HG03280 (cell line): Measurements from ENCODE around the gene GCK.

Experiments
- ATAC-seq: cut with Tn5 transposase; IDR thresholded peaks from one replicate; pipeline ENCODE4 v1.9.1; 2021; ENCODE audit warnings: mild to moderate bottlenecking, moderate library complexity; ENCODE audit not compliant: unreplicated experiment

GCK gene

GRCh38 chr7:44223362-44224079 is 34.3 kb upstream of the GCK start:
- no peak for ATAC-seq

DNA sequence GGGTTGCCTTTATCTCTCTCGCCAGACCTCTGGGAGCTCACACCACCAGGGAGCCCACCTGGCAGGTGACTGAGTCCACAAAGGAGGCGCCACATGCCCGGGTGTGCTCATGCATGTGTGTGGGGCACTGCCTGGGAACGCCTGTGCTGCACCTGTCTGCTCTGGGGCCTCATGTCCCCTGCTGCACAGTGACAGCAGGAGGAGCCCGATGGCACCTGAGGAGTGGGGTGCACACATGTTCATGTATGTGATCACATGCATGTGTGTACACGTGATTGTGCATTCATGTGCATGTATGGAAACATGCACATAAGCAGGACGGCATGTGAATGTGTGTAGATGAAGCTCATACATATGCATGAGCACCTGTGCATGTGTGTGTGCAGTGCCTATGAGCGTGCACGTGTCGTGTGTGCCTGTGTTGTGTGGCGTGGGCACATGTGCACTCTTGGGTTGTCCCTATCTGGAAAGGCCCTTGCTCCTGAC is 33.6 kb upstream of the GCK start:
- ATAC-seq: no peak

DNA sequence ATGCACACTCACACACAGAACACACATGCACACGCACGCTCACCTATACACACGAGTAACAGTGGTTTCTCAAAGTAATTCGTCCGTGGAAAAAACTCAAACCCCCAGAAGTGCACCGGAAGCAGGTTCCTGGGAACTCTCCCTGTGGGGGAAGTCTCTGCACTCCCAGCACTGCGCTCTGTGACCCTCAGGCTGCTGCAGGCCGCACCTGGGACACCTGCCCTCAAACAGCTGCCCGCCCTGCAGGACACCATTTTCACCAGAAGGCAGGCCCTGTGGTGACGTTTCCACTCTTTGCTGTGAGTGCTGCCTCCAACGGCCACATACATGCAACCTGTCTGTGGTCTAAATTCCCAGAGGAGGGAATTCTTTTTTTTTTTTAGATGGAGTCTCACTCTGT is 32.8 kb upstream of the GCK start:
- no peak for ATAC-seq

GRCh38 chr7:44221231-44221791 is 32.1 kb upstream of the GCK start:
- no peak for ATAC-seq

DNA sequence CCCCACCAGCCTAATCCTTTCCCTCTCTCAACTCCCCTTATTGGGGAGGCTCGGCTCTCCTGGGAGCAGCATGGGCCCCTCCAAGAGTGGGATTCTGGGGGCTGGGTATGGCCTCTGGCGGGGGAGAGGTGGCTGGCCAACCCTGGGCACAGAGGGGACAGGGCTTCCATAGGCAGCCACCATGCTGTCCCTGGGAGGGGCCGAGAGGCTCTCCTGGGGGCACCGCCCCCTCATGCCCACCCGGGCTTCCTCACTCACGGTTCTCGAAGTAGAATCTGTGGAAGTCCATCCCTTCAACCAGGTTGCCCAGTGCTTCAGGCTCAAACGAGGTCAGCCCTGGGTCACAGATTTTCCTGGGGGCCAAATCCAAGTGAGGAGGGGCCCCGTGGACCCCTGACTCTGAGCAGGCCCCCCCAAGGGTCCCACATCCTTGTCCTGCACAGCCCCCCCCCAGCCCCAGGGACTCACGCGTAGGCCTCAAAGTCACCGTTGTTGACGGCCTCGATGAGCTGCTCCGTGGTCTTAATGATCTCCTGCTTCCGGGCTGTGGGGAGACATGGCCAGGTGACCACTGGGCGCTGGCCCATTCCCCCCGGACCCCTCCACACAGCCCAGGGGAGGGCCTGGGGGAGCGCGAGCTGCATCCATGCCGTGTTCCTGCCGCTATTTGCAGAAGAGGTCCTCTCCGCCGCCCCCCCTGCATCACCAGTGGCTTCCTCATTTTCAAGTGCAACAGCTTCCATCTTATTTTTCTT is 31.3 kb upstream of the GCK start:
- no peak for ATAC-seq

- ATAC-seq: no peak
Measured at GRCh38 chr7:44220046-44220357, 30.8 kb upstream of the GCK start.

GRCh38 chr7:44219371-44220045 is 30.3 kb upstream of the GCK start:
- no peak for ATAC-seq

DNA sequence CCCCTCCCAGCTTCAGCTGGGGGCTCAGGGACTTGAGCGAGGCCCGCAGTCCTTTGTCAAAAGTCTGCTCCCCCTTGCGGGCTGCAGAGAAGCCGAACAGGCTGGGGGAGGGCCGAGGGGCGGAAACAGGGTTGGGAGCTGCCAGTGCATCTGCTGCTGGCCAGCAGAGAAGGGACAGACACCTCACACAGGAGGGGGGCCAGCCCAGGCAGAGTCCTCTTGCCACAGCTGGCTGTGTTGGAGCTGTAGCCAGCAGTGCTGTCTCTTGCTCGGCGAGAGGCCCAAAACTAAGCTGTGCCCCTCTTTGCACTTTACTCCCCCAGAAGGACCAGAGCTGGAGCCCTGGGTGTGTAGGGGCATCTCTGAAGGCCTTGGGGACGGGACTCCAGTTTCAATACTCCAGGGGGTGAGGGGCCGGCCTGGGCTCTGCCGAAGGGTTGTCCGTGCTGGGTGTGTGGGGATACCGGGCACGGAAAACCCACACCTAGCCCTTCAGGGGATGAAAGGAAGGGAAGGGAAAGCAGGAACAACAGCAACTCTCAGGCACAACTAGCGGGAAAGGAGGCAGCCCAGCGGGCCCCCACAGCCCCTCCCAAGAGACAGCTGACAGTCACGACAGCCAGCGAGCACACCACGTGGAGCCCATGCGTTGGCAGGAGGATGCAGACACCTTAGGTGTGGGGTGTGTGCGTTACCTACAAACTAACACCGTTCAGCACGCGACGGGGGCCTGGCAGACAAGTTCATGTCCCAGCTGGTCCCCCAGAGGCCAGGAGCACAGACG is 29.4 kb upstream of the GCK start:
- ATAC-seq: no peak

- no peak for ATAC-seq
Measured at GRCh38 chr7:44217852-44218402, 28.7 kb upstream of the GCK start.

GRCh38 chr7:44217223-44217714 is 28.0 kb upstream of the GCK start:
- no peak for ATAC-seq

- no peak for ATAC-seq
Measured at GRCh38 chr7:44216521-44217222, 27.4 kb upstream of the GCK start.

DNA sequence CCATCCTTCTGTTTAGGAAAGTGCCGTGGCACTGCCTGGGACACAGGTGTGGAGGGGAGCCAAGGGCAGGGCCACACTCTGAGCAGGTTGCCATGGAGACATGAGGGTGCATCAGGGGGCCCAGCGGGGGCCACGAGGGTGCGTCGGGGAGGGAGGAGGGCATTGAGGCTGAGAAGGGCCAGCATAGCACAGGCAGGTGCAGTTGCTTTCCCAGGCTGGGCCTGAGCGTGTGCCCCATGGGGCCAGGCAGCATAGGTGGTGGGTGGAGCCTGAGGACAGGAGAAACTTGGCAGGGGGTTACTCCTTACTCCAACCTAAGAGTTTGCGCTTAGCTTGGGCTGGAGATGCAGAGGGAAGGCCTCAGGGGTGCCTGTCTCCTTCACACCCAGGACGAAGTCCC is 26.8 kb upstream of the GCK start:
- ATAC-seq: no peak

DNA sequence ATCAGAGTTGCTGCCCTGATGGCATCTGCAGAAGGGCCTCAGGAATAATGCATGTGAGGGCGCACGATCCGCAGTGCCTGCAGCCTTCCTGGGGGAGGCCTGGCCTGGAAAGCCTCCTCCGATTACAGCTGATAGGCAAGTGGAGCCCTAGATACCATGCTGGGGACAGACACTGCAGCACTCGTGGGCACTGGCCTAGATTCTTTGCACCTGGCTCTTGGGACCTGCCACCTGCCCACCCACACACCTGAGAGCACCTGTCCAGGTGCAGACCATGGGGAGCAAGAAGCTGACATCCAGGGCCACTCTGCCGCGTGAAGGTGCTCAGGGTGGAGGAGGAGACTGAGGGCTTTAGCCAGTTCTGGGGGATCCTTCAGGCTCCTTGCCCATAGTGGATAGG is 26.3 kb upstream of the GCK start:
- ATAC-seq: no peak

GRCh38 chr7:44213877-44214388 is 24.7 kb upstream of the GCK start:
- no peak for ATAC-seq

DNA sequence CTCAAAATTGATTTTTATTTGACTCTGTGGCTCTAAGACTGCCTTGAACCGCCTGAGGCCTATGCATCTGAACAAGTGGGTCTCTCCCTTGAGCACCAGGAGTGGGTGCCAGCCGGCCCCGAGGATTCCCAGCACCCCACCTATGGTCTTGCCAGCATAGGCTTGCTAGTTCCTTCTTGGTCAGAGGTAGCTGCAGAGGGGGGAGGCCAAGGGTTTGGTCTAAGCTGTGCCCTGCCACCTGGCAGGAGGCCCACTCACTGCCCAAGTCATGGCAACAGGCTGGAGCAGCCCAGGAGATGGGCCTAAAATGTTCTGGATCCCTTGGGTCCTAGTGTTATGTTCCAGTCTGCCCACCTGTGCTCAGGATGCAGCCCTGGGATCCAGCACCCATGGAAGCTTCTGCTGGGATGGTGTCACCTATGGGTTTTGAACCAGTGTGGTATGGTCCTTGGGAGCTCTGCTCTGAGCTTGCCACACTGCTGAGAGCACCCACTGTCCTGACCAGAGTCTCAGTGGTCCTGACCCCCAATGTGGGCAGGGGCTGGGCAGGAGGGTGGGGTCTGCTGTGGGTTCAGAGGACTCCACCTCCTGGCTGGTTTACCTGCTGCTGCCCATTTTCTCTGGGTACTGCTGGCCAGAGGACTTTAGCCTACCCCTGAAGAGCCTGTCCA is 24.1 kb upstream of the GCK start:
- ATAC-seq: no peak

DNA sequence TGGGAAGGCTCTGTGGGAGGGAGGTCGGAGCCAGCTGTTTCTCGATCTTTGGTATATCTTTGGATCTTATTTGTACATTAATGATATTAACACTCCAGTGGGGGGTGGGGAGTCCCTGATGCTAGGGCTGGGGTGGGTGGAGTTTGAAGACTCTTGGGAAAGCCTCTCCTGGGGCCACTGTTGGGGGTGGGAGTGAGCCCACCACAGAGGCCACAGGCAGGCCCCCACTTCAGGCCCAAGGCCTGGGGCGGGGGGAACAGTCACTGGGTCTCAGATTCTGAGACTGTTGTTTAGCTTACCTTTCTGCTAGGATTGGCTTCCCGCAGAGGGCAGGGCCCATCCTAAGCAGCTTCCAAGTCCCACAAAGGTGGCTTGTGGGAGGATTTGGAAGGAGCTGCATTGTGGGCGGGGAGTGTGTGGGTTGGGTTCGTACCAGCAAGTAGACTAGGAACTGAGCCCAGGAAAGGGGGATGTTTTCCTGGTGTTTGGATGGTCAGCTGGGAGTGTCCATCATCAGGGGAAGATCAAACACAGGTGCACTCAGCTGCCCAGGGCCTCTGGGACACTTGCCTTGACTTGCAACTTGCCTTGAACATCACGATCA is 23.4 kb upstream of the GCK start:
- no peak for ATAC-seq

- no peak for ATAC-seq
Measured at GRCh38 chr7:44212018-44212417, 22.8 kb upstream of the GCK start.

DNA sequence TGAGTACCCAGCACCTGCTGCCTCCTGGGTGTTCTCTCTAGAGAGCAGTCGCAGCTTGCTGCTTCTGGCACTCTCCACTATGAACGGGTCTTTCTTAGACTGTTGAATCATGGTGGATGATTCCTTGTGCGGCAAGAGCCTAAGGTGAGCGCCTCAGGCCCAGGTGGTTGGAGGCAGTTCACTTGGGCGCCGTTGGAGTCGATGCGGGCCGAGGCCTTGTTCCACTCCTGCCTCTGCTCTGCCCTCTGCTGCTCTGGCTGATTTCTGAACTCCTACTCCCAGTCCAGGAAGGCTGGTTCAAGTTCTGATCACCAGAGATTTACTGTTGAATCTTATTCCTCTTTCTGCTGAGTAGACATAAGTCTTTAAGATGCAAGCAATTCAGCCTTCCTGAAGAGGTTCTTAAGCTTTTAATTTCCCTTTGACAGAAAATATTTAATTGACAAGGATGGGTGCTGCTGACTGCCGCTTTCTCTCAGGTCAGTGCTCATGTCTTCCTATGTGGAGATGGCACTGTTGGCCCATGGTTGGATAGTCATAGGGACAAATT is 22.0 kb upstream of the GCK start:
- ATAC-seq: no peak
